HUES6 (cell line): ENCODE data around the gene PPP6R3.
"Not testable (repeated sequence)": the region's sequence is repeated elsewhere in the genome, so short reads cannot be mapped to it uniquely, and the experiment has no call there.

Source experiments
- H3K27ac ChIP-seq: 2 replicates; pipeline ENCODE4 v1.7.0; 2013; ENCODE audit warnings: low read depth, mild to moderate bottlenecking, low read length, inconsistent platforms
- H3K27me3 ChIP-seq: 2 replicates; pipeline ENCODE4 v1.6.1; 2013; ENCODE audit warnings: low read length; ENCODE audit not compliant: control insufficient read depth, insufficient read depth
- H3K36me3 ChIP-seq: 2 replicates; pipeline ENCODE4 v1.6.1; 2013; ENCODE audit warnings: low read length; ENCODE audit not compliant: control insufficient read depth, insufficient read depth
- H3K4me1 ChIP-seq: 2 replicates; pipeline ENCODE4 v1.6.1; 2013; ENCODE audit warnings: low read length; ENCODE audit not compliant: control insufficient read depth, insufficient read depth
- H3K4me3 ChIP-seq: 2 replicates; pipeline ENCODE4 v1.5.1; 2013; ENCODE audit warnings: low read depth, low read length
- H3K9ac ChIP-seq: one replicate; pipeline ENCODE4 v1.6.1; 2013; ENCODE audit warnings: mild to moderate bottlenecking, low read length
- H3K9me3 ChIP-seq: 2 replicates; pipeline ENCODE4 v1.6.1; 2013; ENCODE audit warnings: low read depth, low read length; ENCODE audit not compliant: control insufficient read depth, insufficient read depth

PPP6R3 gene

GRCh38 chr11:68446046-68446725 is 14.4 kb upstream of the PPP6R3 start:
- H3K27me3 ChIP-seq = no peaks in the 10 kb centered on the region
- H3K4me3 ChIP-seq = no peak overlapping the region
- no peaks in the 10 kb centered on the region for H3K9me3 ChIP-seq
- H3K36me3 ChIP-seq = peaks cover 24% of the 10 kb centered on the region
- no peak overlapping the region for H3K9ac ChIP-seq
- H3K4me1 ChIP-seq = peaks cover 20% of the 10 kb centered on the region
- no peak overlapping the region for H3K27ac ChIP-seq

- H3K9ac ChIP-seq = no peak overlapping the region
- peaks cover 24% of the 10 kb centered on the region for H3K36me3 ChIP-seq
- no peak overlapping the region for H3K27ac ChIP-seq
- no peak overlapping the region for H3K4me3 ChIP-seq
- no peaks in the 10 kb centered on the region for H3K27me3 ChIP-seq
- peaks cover 10% of the 10 kb centered on the region for H3K4me1 ChIP-seq
- H3K9me3 ChIP-seq = no peaks in the 10 kb centered on the region
Observed at GRCh38 chr11:68447015-68447801, 13.3 kb upstream of the PPP6R3 start.

GRCh38 chr11:68447914-68448313 is 12.6 kb upstream of the PPP6R3 start:
- not testable (repeated sequence) for H3K9me3 ChIP-seq, H3K9ac ChIP-seq, H3K4me1 ChIP-seq, H3K27me3 ChIP-seq, H3K27ac ChIP-seq, H3K4me3 ChIP-seq
- H3K36me3 ChIP-seq = peaks cover 24% of the 10 kb centered on the region

GRCh38 chr11:68448604-68449011 is 11.9 kb upstream of the PPP6R3 start:
- no peaks in the 10 kb centered on the region for H3K9me3 ChIP-seq
- H3K4me1 ChIP-seq = peaks cover 4% of the 10 kb centered on the region; the same call in 1 of the 2 replicates
- peaks cover 24% of the 10 kb centered on the region for H3K36me3 ChIP-seq
- no peak overlapping the region for H3K27ac ChIP-seq
- H3K9ac ChIP-seq = no peak overlapping the region
- no peaks in the 10 kb centered on the region for H3K27me3 ChIP-seq
- no peak overlapping the region for H3K4me3 ChIP-seq

- Histone ChIP-seq H3K9ac (no peak overlapping the region), H3K36me3 (peaks cover 24% of the 10 kb centered on the region), H3K9me3 (no peaks in the 10 kb centered on the region), H3K4me3 (no peak overlapping the region), H3K27ac (no peak overlapping the region), H3K4me1 (peaks cover 8% of the 10 kb centered on the region), H3K27me3 (no peaks in the 10 kb centered on the region)
Observed at GRCh38 chr11:68449951-68450350, 10.6 kb upstream of the PPP6R3 start.

GRCh38 chr11:68450711-68451110 is 9.8 kb upstream of the PPP6R3 start:
- peaks cover 22% of the 10 kb centered on the region for H3K36me3 ChIP-seq
- H3K9ac ChIP-seq = no peak overlapping the region
- H3K27me3 ChIP-seq = no peaks in the 10 kb centered on the region
- H3K9me3 ChIP-seq = no peaks in the 10 kb centered on the region
- peaks cover 16% of the 10 kb centered on the region for H3K4me1 ChIP-seq
- H3K27ac ChIP-seq = no peak overlapping the region
- no peak overlapping the region for H3K4me3 ChIP-seq

GRCh38 chr11:68454767-68455166 is 5.8 kb upstream of the PPP6R3 start:
- no peak overlapping the region for H3K4me3 ChIP-seq
- no peaks in the 10 kb centered on the region for H3K9me3 ChIP-seq
- no peak overlapping the region for H3K9ac ChIP-seq
- peaks cover 3% of the 10 kb centered on the region; the same call in 1 of the 2 replicates for H3K36me3 ChIP-seq
- no peak overlapping the region for H3K27ac ChIP-seq
- H3K27me3 ChIP-seq = no peaks in the 10 kb centered on the region
- peaks cover 15% of the 10 kb centered on the region for H3K4me1 ChIP-seq

- H3K27me3 ChIP-seq = no peaks in the 10 kb centered on the region
Observed at GRCh38 chr11:68455485-68455884, 5.1 kb upstream of the PPP6R3 start.

GRCh38 chr11:68457216-68457897 is 3.2 kb upstream of the PPP6R3 start:
- Histone ChIP-seq H3K9ac (no peak overlapping the region), H3K27me3 (no peaks in the 10 kb centered on the region), H3K9me3 (no peaks in the 10 kb centered on the region), H3K4me1 (peaks cover 22% of the 10 kb centered on the region), H3K36me3 (no peaks in the 10 kb centered on the region), H3K4me3 (no peak overlapping the region), H3K27ac (no peak overlapping the region)

More at GRCh38 chr11:68455485-68455884, 5.1 kb upstream of the PPP6R3 start:
- H3K36me3 ChIP-seq = no peaks in the 10 kb centered on the region
- H3K9me3 ChIP-seq = no peaks in the 10 kb centered on the region
- H3K27ac ChIP-seq = no peak overlapping the region
- no peak overlapping the region for H3K4me3 ChIP-seq
- H3K9ac ChIP-seq = no peak overlapping the region
- peaks cover 15% of the 10 kb centered on the region for H3K4me1 ChIP-seq

GRCh38 chr11:68457898-68458249 is 2.7 kb upstream of the PPP6R3 start:
- no peak overlapping the region for H3K27ac ChIP-seq
- peaks cover 25% of the 10 kb centered on the region for H3K4me1 ChIP-seq
- H3K27me3 ChIP-seq = no peaks in the 10 kb centered on the region
- H3K4me3 ChIP-seq = no peak overlapping the region
- H3K9me3 ChIP-seq = no peaks in the 10 kb centered on the region
- no peak overlapping the region for H3K9ac ChIP-seq
- H3K36me3 ChIP-seq = no peaks in the 10 kb centered on the region

- not testable (repeated sequence) for H3K36me3 ChIP-seq, H3K4me3 ChIP-seq, H3K27me3 ChIP-seq
Observed at GRCh38 chr11:68458340-68458739, 2.2 kb upstream of the PPP6R3 start.

More at GRCh38 chr11:68458340-68458739, 2.2 kb upstream of the PPP6R3 start:
- not testable (repeated sequence) for H3K27ac ChIP-seq, H3K9me3 ChIP-seq, H3K9ac ChIP-seq
- peaks cover 25% of the 10 kb centered on the region for H3K4me1 ChIP-seq
